GM12891 (cell line): ENCODE results near the gene TMC2.

Source experiments
- PAX5 ChIP-seq: IDR thresholded peaks from 2 replicates; pipeline ENCODE4 v1.6.1; 2011; ENCODE audit warnings: low read length, moderate library complexity, mild to moderate bottlenecking; ENCODE audit not compliant: insufficient read depth, severe bottlenecking
- POLR2A ChIP-seq: IDR thresholded peaks from 2 replicates; pipeline ENCODE4 v1.6.1; 2011; ENCODE audit warnings: low read depth, low read length, control low read depth
- POLR2AphosphoS5 ChIP-seq: IDR thresholded peaks from 2 replicates; pipeline ENCODE4 v1.6.1; 2011; ENCODE audit warnings: low read depth, low read length, control low read depth
- POU2F2 ChIP-seq: IDR thresholded peaks from 2 replicates; pipeline ENCODE4 v1.6.1; 2011; ENCODE audit warnings: low read depth, mild to moderate bottlenecking, control low read depth, low read length, moderate library complexity
- SPI1 ChIP-seq: IDR thresholded peaks from 2 replicates; pipeline ENCODE4 v1.6.1; 2011; ENCODE audit warnings: low read depth, low read length, control low read depth
- TAF1 ChIP-seq: IDR thresholded peaks from 2 replicates; pipeline ENCODE4 v1.6.1; 2011; ENCODE audit warnings: low read depth, low read length, control low read depth

- TF ChIP-seq TAF1 (no peak), POLR2A (no peak), POLR2AphosphoS5 (no peak), PAX5 (no peak), SPI1 (no peak), POU2F2 (no peak)
These were observed 21.7 kb downstream of the TMC2 start for GRCh38 chr20:2557873-2558580.
